Measurements from ENCODE around the gene PDCD7.

PDCD7 gene

GRCh38 chr15:65081758-65082157 is 51.9 kb downstream of the PDCD7 start:
- H3K4me1 ChIP-seq (ENCODE audit: insufficient read depth, low read length, severe bottlenecking), result no peaks in the 10 kb centered on the region

GRCh38 chr15:65081270-65081669 is 52.3 kb downstream of the PDCD7 start:
- TF ChIP-seq CTCF (IDR thresholded peaks at IDR 0.05; ENCODE audit: low read length), result no peak
- no peak for TF ChIP-seq EZH2 (IDR thresholded peaks at IDR 0.05; ENCODE audit: borderline replicate concordance, low read length)
- no peaks in the 10 kb centered on the region for H3K27me3 ChIP-seq (ENCODE audit: insufficient read depth, low read length)
- H3F3A ChIP-seq (ENCODE audit: insufficient read depth, low read length), result no peaks in the 10 kb centered on the region
- no peaks in the 10 kb centered on the region for H3K36me3 ChIP-seq (ENCODE audit: insufficient read depth, low read length)
- no peak overlapping the region for H3K27ac ChIP-seq (ENCODE audit: low read depth, low read length, poor library complexity, severe bottlenecking)
- H3K4me3 ChIP-seq (ENCODE audit: low read depth, low read length, poor library complexity, severe bottlenecking), result no peak overlapping the region
- no peak overlapping the region for H3K9ac ChIP-seq (ENCODE audit: low read length)
- no peaks in the 10 kb centered on the region for H3K9me3 ChIP-seq (ENCODE audit: low read length)
- no peak overlapping the region for H3K4me2 ChIP-seq (ENCODE audit: low read length)
- H2AFZ ChIP-seq (ENCODE audit: low read length), result no peak overlapping the region
- no peaks in the 10 kb centered on the region for H3K9me2 ChIP-seq (ENCODE audit: low read depth, low read length)
- no peaks in the 10 kb centered on the region for H3K79me2 ChIP-seq (ENCODE audit: insufficient read depth, low read length)
- no peaks in the 10 kb centered on the region for H3K4me1 ChIP-seq (ENCODE audit: insufficient read depth, low read length, severe bottlenecking)
- H4K20me1 ChIP-seq (ENCODE audit: insufficient read depth, low read length), result no peaks in the 10 kb centered on the region

More at GRCh38 chr15:65081758-65082157, 51.9 kb downstream of the PDCD7 start:
- Histone ChIP-seq H3K9me2 (ENCODE audit: low read depth, low read length) (no peaks in the 10 kb centered on the region), H3K4me2 (ENCODE audit: low read length) (no peak overlapping the region), H3K27ac (ENCODE audit: low read depth, low read length, poor library complexity, severe bottlenecking) (no peak overlapping the region), H3K9ac (ENCODE audit: low read length) (no peak overlapping the region), H3K79me2 (ENCODE audit: insufficient read depth, low read length) (no peaks in the 10 kb centered on the region), H3K4me3 (ENCODE audit: low read depth, low read length, poor library complexity, severe bottlenecking) (no peak overlapping the region), H2AFZ (ENCODE audit: low read length) (no peak overlapping the region), H3F3A (ENCODE audit: insufficient read depth, low read length) (no peaks in the 10 kb centered on the region), H4K20me1 (ENCODE audit: insufficient read depth, low read length) (no peaks in the 10 kb centered on the region), H3K9me3 (ENCODE audit: low read length) (no peaks in the 10 kb centered on the region), H3K27me3 (ENCODE audit: insufficient read depth, low read length) (no peaks in the 10 kb centered on the region), H3K36me3 (ENCODE audit: insufficient read depth, low read length) (no peaks in the 10 kb centered on the region)
- no peak for TF ChIP-seq CTCF (IDR thresholded peaks at IDR 0.05; ENCODE audit: low read length)

- H3K27ac ChIP-seq (ENCODE audit: low read depth, low read length, poor library complexity, severe bottlenecking), result no peak overlapping the region
- no peaks in the 10 kb centered on the region for H3K27me3 ChIP-seq (ENCODE audit: insufficient read depth, low read length)
- H3K4me2 ChIP-seq (ENCODE audit: low read length), result no peak overlapping the region
- H4K20me1 ChIP-seq (ENCODE audit: insufficient read depth, low read length), result no peaks in the 10 kb centered on the region
- no peak for TF ChIP-seq CTCF (IDR thresholded peaks at IDR 0.05; ENCODE audit: low read length)
- TF ChIP-seq EZH2 (IDR thresholded peaks at IDR 0.05; ENCODE audit: borderline replicate concordance, low read length), result no peak
- H3K4me1 ChIP-seq (ENCODE audit: insufficient read depth, low read length, severe bottlenecking), result no peaks in the 10 kb centered on the region
- H3K79me2 ChIP-seq (ENCODE audit: insufficient read depth, low read length), result no peaks in the 10 kb centered on the region
- H3K4me3 ChIP-seq (ENCODE audit: low read depth, low read length, poor library complexity, severe bottlenecking), result no peak overlapping the region
- H3K9me3 ChIP-seq (ENCODE audit: low read length), result no peaks in the 10 kb centered on the region
- no peaks in the 10 kb centered on the region for H3K9me2 ChIP-seq (ENCODE audit: low read depth, low read length)
- no peaks in the 10 kb centered on the region for H3K36me3 ChIP-seq (ENCODE audit: insufficient read depth, low read length)
- no peak overlapping the region for H3K9ac ChIP-seq (ENCODE audit: low read length)
- H3F3A ChIP-seq (ENCODE audit: insufficient read depth, low read length), result no peaks in the 10 kb centered on the region
- H2AFZ ChIP-seq (ENCODE audit: low read length), result no peak overlapping the region
Measured at GRCh38 chr15:65079580-65079979, 54.0 kb downstream of the PDCD7 start.
